Kidney tubule cell (primary cell): ENCODE data around the gene DONSON.

Source experiments
- DNase-seq: peaks from one replicate; pipeline ENCODE4 v3.0.0-alpha.2; 2018; ENCODE audit warnings: low spot score

The DONSON gene

DNA sequence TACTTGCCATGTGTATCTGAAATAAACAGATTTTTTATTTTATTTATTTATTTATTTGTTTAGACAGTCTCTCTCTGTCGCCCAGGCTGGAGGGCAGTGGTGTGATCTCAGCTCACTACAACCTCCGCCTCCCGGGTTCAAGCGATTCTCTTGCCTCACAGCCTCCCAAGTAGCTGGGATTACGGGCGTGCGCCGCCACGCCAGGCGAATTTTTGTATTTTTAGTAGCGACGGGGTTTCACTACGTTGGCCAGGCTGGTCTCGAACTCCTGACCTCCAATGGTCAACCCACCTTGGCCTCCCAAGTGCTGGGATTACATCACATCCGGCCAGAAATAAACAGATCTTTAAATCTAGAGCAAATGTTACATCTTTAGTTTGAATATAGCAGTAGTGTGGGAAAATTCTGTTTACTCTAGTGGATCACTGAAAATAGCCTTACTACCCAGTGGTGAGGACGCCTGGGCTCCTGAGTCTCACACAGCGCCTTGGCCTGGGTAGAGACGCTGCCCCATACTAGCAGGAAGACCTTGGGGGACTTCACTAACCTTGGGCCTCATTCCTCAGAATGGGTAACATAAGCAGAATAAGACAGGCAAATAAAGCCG lies 47.3 kb downstream of the DONSON start:
- DNase-seq, result peak; percentile 32

GRCh38 chr21:33540711-33541104 lies 47.8 kb downstream of the DONSON start:
- DNase-seq, result no peak

DNA sequence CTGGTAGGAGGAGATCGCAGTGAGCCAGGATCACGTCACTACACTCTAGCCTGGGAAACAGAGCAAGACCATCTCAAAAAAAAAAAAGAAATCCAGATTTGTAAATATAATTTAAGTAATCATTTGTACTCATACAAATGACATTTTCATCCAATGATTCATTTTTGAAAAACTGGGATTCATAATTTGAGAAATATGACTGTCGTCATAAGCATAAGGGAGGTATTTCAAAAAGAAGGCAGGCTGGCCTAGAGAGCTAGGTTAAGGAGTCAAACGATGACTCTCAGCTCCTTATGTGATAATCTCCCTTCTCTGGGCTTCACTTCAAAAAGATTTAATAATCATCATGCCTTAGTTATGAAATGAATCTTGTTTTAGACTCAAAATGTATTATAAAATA lies 48.9 kb downstream of the DONSON start:
- DNase-seq, result no peak

DNA sequence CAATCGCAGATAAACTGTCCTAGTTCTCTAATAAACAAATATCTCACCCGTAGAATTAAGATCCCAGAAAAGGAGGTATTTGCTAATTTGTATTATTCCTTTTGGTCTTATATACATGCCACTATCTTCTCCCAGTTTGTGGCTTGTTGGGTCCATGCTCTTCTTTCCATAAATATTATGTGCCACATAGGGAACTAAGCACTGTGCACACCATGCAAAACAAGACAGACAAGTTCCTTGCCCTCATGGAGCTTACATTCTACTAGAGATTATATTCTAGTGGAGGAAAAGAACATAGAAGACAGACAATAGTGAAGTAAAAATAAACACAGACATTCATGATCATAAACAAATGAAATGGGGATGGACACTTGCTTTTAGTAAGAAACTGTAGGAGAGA lies 51.3 kb downstream of the DONSON start:
- no peak for DNase-seq

DNA sequence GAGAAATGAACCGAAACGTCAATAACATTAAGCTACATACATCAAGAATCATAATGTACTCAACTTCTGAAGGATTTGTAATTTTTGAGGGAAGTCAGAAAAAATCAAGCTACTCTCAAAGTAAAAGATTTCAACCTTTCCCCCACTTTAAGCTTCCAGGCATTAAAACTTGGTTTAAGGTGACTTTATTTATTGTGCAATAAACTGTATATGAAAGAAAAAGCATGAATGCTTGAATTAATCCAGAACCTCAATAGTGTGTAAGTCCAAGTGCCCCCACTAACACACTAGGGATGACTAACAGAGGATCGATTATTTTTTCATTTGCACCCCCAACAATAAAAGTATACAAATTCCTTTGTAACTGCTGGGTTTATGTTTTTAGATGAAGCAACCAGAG lies 57.5 kb downstream of the DONSON start:
- DNase-seq, result no peak
